BE2C (cell line): ENCODE results near the gene FRMPD4.

Source experiments
- DNase-seq: peaks from one replicate; pipeline ENCODE4 v3.0.0-alpha.2; 2020
- H3K27me3 ChIP-seq: fragments of 250-450 bp; sonication (Bioruptor Pico); 2 replicates; pipeline ENCODE4 v1.5.1; 2020; ENCODE audit warnings: mild to moderate bottlenecking
- H3K36me3 ChIP-seq: fragments of 250-450 bp; sonication (Bioruptor Pico); 2 replicates; pipeline ENCODE4 v1.5.1; 2020; ENCODE audit warnings: mild to moderate bottlenecking
- H3K4me1 ChIP-seq: fragments of 250-450 bp; sonication (Bioruptor Pico); 2 replicates; pipeline ENCODE4 v1.5.1; 2020
- H3K4me3 ChIP-seq: 2 replicates; pipeline ENCODE4 v1.5.1; 2011; ENCODE audit warnings: low read depth, low read length
- H3K9me3 ChIP-seq: fragments of 250-450 bp; sonication (Bioruptor Pico); 2 replicates; pipeline ENCODE4 v1.5.1; 2020
- CTCF ChIP-seq: IDR thresholded peaks from 2 replicates; pipeline ENCODE4 v1.5.1; 2012; ENCODE audit warnings: mild to moderate bottlenecking, low read depth, low read length

Gene FRMPD4

GRCh38 chrX:12693754-12694153, 555.5 kb downstream of the FRMPD4 start:
- no peaks in the 10 kb centered on the region for H3K36me3 ChIP-seq
- no peaks in the 10 kb centered on the region for H3K9me3 ChIP-seq
- H3K4me1 ChIP-seq: no peaks in the 10 kb centered on the region
- no peak overlapping the region for H3K4me3 ChIP-seq
- peak; percentile 9 for DNase-seq
- no peaks in the 10 kb centered on the region for H3K27me3 ChIP-seq
- TF ChIP-seq CTCF: no peak

GRCh38 chrX:12700745-12701144, 562.5 kb downstream of the FRMPD4 start:
- Histone ChIP-seq H3K4me3 (no peak overlapping the region), H3K4me1 (no peaks in the 10 kb centered on the region), H3K36me3 (no peaks in the 10 kb centered on the region), H3K9me3 (no peaks in the 10 kb centered on the region), H3K27me3 (no peaks in the 10 kb centered on the region)
- no peak for DNase-seq
- TF ChIP-seq CTCF: no peak

- H3K4me1 ChIP-seq: no peaks in the 10 kb centered on the region
- H3K36me3 ChIP-seq: no peaks in the 10 kb centered on the region
- peak; percentile 72 for TF ChIP-seq CTCF
- H3K4me3 ChIP-seq: no peak overlapping the region
- no peaks in the 10 kb centered on the region for H3K27me3 ChIP-seq
- no peaks in the 10 kb centered on the region for H3K9me3 ChIP-seq
- peak; percentile 58 for DNase-seq
Observed at GRCh38 chrX:12701628-12702027, 563.4 kb downstream of the FRMPD4 start.

GRCh38 chrX:12702509-12703091, 564.3 kb downstream of the FRMPD4 start:
- peak; percentile 33 for DNase-seq
- no peaks in the 10 kb centered on the region for H3K27me3 ChIP-seq
- TF ChIP-seq CTCF: peak; percentile 59
- H3K36me3 ChIP-seq: no peaks in the 10 kb centered on the region
- no peaks in the 10 kb centered on the region for H3K9me3 ChIP-seq
- H3K4me3 ChIP-seq: no peak overlapping the region
- no peaks in the 10 kb centered on the region for H3K4me1 ChIP-seq

- H3K4me1 ChIP-seq: no peaks in the 10 kb centered on the region
- no peak for DNase-seq
- H3K36me3 ChIP-seq: no peaks in the 10 kb centered on the region
- TF ChIP-seq CTCF: no peak
- no peak overlapping the region for H3K4me3 ChIP-seq
- H3K27me3 ChIP-seq: no peaks in the 10 kb centered on the region
- no peaks in the 10 kb centered on the region for H3K9me3 ChIP-seq
Observed at GRCh38 chrX:12704706-12705105, 566.4 kb downstream of the FRMPD4 start.

- no peak for DNase-seq
- Histone ChIP-seq H3K4me1 (no peaks in the 10 kb centered on the region), H3K9me3 (no peaks in the 10 kb centered on the region), H3K36me3 (no peaks in the 10 kb centered on the region), H3K4me3 (no peak overlapping the region), H3K27me3 (no peaks in the 10 kb centered on the region)
- no peak for TF ChIP-seq CTCF
Observed at GRCh38 chrX:12709047-12709446, 570.8 kb downstream of the FRMPD4 start.
